ENCODE results near the gene PPOX.

GRCh38 chr1:161197560-161198193, 31.5 kb downstream of the PPOX start:
- TF ChIP-seq POLR2A (IDR thresholded peaks at IDR 0.05) = no peak
- TF ChIP-seq CTCF (IDR thresholded peaks at IDR 0.05) = no peak
